ENCODE data around the gene WWOX.
A peak's percentile ranks its signal among the peaks of the same experiment; 100 is the strongest.
"Not testable (repeated sequence)": the region's sequence is repeated elsewhere in the genome, so short reads cannot be mapped to it uniquely, and the experiment has no call there.

The WWOX gene

DNA sequence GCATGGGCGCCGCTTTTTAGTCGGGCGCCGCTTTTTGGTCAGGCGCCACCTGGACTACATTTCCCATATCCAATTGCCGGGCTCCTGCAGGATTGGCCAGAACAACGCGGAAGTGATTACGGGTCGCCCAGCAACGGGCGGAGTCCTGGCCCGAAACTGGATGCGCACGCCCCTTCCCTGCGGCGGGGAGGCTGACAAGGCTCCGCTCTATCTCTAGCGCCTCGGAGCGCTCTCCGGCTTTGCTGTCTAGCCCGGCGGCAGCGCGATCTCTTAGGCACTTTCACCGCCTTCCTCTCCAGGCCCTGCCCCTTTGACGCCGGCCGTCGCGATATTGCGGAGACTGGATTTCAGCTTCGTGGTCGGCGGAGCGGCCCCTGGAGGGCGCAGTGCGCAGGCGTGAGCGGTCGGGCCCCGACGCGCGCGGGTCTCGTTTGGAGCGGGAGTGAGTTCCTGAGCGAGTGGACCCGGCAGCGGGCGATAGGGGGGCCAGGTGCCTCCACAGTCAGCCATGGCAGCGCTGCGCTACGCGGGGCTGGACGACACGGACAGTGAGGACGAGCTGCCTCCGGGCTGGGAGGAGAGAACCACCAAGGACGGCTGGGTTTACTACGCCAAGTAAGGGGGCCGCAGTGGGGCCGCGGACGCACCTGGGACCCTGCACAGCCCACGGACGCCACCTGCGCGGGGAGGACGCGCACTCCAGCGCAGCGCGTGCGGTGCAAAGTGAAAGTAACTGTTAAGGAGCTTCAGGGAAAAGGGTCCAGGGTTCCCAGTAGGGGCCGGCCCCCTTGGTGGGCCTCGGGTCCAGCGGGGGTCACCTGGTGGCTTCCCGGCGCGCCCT lies at the start of gene WWOX:
TSS of gene WWOX (plus strand) at position 384 of the 841 bp plus-strand sequence.
- DNase-seq = peak; percentile 97

GRCh38 chr16:78050734-78051400 lies 48.6 kb upstream of the WWOX start:
- DNase-seq = no peak

- no peak for DNase-seq
Observed at GRCh38 chr16:78057803-78058564, 41.5 kb upstream of the WWOX start.

DNA sequence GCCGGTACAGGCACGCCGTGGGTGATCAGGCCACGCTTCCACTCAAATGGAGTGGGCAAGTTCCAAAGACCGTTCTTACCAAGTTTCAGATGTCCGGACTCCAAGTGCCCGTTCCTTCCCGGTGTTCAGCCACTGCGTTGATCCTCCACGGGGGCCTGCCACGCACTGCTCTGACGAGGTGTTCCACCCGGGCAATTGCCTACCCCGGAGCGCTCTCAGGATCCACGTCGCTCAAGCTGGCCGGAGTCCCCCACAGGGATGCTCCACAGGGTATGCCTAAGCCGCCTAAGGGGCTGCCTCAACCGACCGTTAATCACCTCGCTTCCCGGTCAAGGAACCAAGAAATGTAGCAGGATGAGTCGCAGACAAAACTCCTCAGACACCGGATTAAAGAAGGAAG lies 39.6 kb upstream of the WWOX start:
- DNase-seq = not testable (repeated sequence)

GRCh38 chr16:78060295-78060694 lies 39.2 kb upstream of the WWOX start:
- DNase-seq = no peak

GRCh38 chr16:78060809-78061208 lies 38.6 kb upstream of the WWOX start:
- no peak for DNase-seq

DNA sequence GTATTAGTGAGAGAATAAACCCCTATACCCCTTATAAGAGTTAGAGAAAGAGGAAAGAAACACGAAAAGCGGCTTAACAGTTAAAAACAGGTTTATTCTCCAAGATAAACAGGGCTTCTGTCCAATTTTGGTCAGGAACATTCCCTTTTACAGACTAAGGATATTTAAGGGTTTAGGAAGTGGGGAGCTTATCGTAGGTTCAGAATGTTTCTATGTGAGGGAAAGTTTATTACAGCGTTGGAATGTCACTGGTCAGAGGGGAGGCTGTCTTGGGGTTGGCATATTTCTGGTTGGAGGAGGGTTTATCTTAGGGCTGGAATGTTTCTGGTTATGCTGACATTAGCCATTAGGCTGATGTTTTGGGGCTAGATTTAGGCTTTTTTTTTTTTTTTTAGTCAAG lies 34.1 kb upstream of the WWOX start:
- no peak for DNase-seq

DNA sequence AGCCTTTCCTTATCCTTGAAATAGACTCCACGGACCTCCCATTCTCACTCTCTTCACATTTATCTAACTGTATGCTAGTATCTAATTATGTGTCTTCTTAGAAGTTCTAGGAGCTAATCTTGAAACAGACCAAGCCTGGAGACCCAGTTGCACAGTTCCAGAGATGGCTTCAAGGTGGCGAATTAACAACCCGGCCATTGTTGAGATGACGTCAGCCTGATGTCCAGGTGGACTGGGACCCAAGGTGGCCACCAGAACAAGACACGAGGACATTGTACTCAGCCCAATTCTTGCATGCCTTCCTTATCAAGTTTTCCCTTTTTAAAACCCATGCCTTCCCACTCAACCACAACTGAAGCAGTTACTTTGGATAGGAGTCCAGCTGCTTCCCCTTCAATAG lies 29.5 kb upstream of the WWOX start:
- no peak for DNase-seq

GRCh38 chr16:78072275-78072674 lies 27.2 kb upstream of the WWOX start:
- DNase-seq = no peak

- no peak for DNase-seq
Observed at GRCh38 chr16:78075800-78076199, 23.7 kb upstream of the WWOX start.

- DNase-seq = no peak
Observed at GRCh38 chr16:78081341-78081740, 18.1 kb upstream of the WWOX start.

- DNase-seq = no peak
Observed at GRCh38 chr16:78091419-78091818, 8.0 kb upstream of the WWOX start.

- no peak for DNase-seq
Observed at GRCh38 chr16:78092758-78093157, 6.7 kb upstream of the WWOX start.

DNA sequence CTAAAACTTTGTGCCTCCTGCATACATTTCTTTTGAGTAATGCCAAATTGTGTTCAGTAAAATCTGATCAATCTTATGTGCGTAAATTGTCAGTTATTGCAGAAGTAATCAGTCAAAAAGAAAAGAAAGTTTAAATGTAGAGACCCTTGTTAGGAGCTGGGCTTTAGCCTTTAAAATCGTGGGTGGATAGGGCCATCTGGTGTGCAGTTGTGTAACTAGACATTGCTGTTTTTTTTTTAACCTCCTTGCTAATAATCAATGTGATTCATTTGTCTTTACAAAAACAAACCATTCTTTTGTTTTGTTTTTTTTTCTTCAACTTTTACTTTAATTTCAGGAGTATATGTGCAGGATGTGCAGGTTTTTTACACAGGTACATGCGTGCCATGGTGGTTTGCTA lies 5.3 kb upstream of the WWOX start:
- no peak for DNase-seq

DNA sequence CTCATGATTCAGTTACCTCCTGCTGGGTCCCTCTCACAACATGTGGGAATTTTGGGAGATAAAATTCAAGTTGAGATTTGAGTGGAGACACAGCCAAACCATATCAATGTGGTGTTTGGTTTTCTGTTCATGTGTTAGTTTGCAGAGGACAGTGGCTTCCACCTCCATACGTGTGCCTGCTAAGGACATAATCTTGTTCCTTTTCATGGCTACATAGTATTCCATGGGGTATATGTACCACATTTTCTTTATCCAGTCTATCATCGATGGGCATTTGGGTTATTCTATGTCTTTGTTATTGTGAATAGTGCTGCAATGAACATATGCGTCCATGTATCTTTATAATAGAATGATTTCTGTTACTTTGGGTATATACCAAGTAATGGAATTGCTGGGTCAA lies 4.5 kb upstream of the WWOX start:
- DNase-seq = no peak

- no peak for DNase-seq
Observed at GRCh38 chr16:78096386-78096785, 3.1 kb upstream of the WWOX start.

DNA sequence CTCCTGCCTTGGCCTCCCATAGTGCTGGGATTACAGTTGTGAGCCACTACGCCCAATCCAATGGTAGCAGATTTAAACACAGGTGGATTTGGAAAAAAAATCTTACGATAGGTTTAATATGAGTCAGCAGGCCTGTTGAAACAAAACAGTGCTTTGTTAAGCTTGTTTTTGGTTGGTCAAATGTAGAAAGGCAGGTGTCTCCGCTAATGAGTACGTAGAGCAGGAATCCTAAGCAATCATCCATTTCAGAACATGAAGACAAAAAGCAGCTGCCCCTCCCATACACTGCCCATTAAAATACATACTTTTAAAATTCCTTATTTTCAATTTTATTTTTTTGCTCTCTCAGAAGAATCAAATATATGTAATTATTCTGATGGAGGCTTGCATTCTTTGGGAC lies 1.9 kb upstream of the WWOX start:
- no peak for DNase-seq

GRCh38 chr16:78098087-78098486 lies 1.4 kb upstream of the WWOX start:
- no peak for DNase-seq

- no peak for DNase-seq
Observed at GRCh38 chr16:78098595-78099270, 721 bp upstream of the WWOX start.

- no peak for DNase-seq
Observed at GRCh38 chr16:78100112-78100467, 636 bp downstream of the WWOX start.

- no peak for DNase-seq
Observed at GRCh38 chr16:78102122-78102660, 2.7 kb downstream of the WWOX start.

DNA sequence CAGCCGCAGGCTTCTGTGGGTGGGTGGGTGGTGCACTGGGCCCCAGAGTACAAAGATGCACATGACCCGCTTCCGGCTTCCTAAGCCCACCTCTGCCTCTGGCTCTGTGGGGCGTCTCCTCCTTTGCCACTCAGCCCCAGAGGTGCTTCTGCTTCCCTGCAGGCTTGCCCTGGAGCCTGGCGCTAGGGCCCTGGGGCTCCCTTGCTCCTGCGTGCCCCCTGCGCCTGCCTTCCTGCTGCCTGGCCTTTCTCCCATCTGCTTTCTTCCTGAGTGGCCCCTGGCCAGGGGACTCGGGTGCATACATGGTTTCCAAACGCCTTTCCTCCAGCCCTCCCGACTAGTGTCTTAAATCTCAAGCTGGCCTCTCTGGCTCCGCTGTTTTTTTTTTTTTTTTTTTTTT lies 3.4 kb downstream of the WWOX start:
- DNase-seq = no peak

- no peak for DNase-seq
Observed at GRCh38 chr16:78105517-78105916, 6.1 kb downstream of the WWOX start.
